A673 (cell line): Measurements from ENCODE around the gene C4BPA.

Experiments used
- CTCF ChIP-seq: fragments of 300-800, 200-600 bp; sonication (generic); conservative IDR thresholded peaks from 2 replicates; pipeline ENCODE4 v1.5.1; 2017; ENCODE audit warnings: low read depth, mild to moderate bottlenecking, antibody characterized with exemption, low read length, moderate library complexity, mixed read lengths
- EZH2 ChIP-seq: fragments of 200-600 bp; sonication (generic); IDR thresholded peaks from 2 replicates; pipeline ENCODE4 v1.6.1; 2017; ENCODE audit warnings: borderline replicate concordance, low read depth, mild to moderate bottlenecking, mixed read lengths, antibody characterized with exemption, low read length; ENCODE audit not compliant: poor library complexity, severe bottlenecking

- TF ChIP-seq CTCF, result no peak
- no peak for TF ChIP-seq EZH2
Measured at GRCh38 chr1:207191776-207192175, 87.7 kb downstream of the C4BPA start.
